ENCODE data around the gene EFCAB6. TPM values are rescaled to one million over a fixed set of nuclear protein-coding genes. Genes with fewer than 3 reads are reported as not detected.

EFCAB6 gene
- total RNA-seq, 4 donors from 2014 or later = 1.2 to 4.0 (median 3.0) TPM

GRCh38 chr22:43811777-43812148 lies 342 bp downstream of the EFCAB6 start:
- TF ChIP-seq POLR2AphosphoS5 (IDR thresholded peaks at IDR 0.05) = no peak
- no peak for TF ChIP-seq CTCF (IDR thresholded peaks at IDR 0.05)
- no peak for TF ChIP-seq POLR2A (IDR thresholded peaks at IDR 0.05; ENCODE audit: low read depth)
- TF ChIP-seq EP300 (IDR thresholded peaks at IDR 0.05) = no peak
- no peaks in the 10 kb centered on the region for H3K36me3 ChIP-seq
- H3K4me1 ChIP-seq = peaks cover 14 to 23% (median 19%) of the 10 kb centered on the region in 4 donors
- peak overlapping the region; percentile 72 to 88 (median 78) for H3K27ac ChIP-seq (replicated peaks in 1 of 4)
- H3K4me3 ChIP-seq = peak overlapping the region; percentile 78 to 95 (median 89)
- H3K9me3 ChIP-seq = no peaks in the 10 kb centered on the region
- intact Hi-C loops (cut with DNase I) = loop anchor here (10.0 kb wide), 1 partner anchor 143 kb away; the partner anchor contains the start of gene SAMM50
- DNase-seq (ENCODE audit: extremely low spot score) = peak; percentile 86
- H3K27me3 ChIP-seq = no peaks in the 10 kb centered on the region
- under 1% methylated on average over 16 of the region's 21 CpGs for WGBS

- Histone ChIP-seq H3K27me3 (no peaks in the 10 kb centered on the region), H3K4me1 (no peaks in the 10 kb centered on the region), H3K9me3 (peaks cover 0 to 13% (median 10%) of the 10 kb centered on the region in 4 donors), H3K36me3 (no peaks in the 10 kb centered on the region), H3K4me3 (no peak overlapping the region), H3K27ac (replicated peaks in 1 of 4) (no peak overlapping the region)
- WGBS = 93% methylated on average over 5 of the region's 5 CpGs
- DNase-seq (ENCODE audit: extremely low spot score) = peak; percentile 12
- TF ChIP-seq EP300 (IDR thresholded peaks at IDR 0.05) (no peak), POLR2AphosphoS5 (IDR thresholded peaks at IDR 0.05) (no peak), POLR2A (IDR thresholded peaks at IDR 0.05; ENCODE audit: low read depth) (no peak), CTCF (IDR thresholded peaks at IDR 0.05) (no peak)
- intact Hi-C loops (cut with DNase I) = no loop called here
These were observed 9.1 kb downstream of the EFCAB6 start for GRCh38 chr22:43802897-43803495.

GRCh38 chr22:43800970-43801369 lies 11.1 kb downstream of the EFCAB6 start:
- no peak for DNase-seq (ENCODE audit: extremely low spot score)
- intact Hi-C loops (cut with DNase I) = no loop called here
- Histone ChIP-seq H3K4me1 (peaks cover 0 to 6% (median 6%) of the 10 kb centered on the region in 4 donors), H3K4me3 (no peak overlapping the region), H3K27me3 (no peaks in the 10 kb centered on the region), H3K27ac (replicated peaks in 1 of 4) (no peak overlapping the region), H3K9me3 (peaks cover 0 to 13% (median 10%) of the 10 kb centered on the region in 4 donors), H3K36me3 (no peaks in the 10 kb centered on the region)
- TF ChIP-seq CTCF (IDR thresholded peaks at IDR 0.05) = no peak
- no peak for TF ChIP-seq EP300 (IDR thresholded peaks at IDR 0.05)
- no peak for TF ChIP-seq POLR2AphosphoS5 (IDR thresholded peaks at IDR 0.05)
- TF ChIP-seq POLR2A (IDR thresholded peaks at IDR 0.05; ENCODE audit: low read depth) = no peak
- WGBS = 74% methylated on average over 1 of the region's 1 CpG

GRCh38 chr22:43798492-43798891 lies 13.6 kb downstream of the EFCAB6 start:
- intact Hi-C loops (cut with DNase I) = no loop called here
- Histone ChIP-seq H3K27ac (replicated peaks in 1 of 4) (no peak overlapping the region), H3K4me1 (peaks cover 0 to 8% (median 6%) of the 10 kb centered on the region in 4 donors), H3K27me3 (no peaks in the 10 kb centered on the region), H3K36me3 (no peaks in the 10 kb centered on the region), H3K4me3 (no peak overlapping the region), H3K9me3 (peaks cover 0 to 13% (median 10%) of the 10 kb centered on the region in 4 donors)
- 90% methylated on average over 5 of the region's 5 CpGs for WGBS
- TF ChIP-seq EP300 (IDR thresholded peaks at IDR 0.05) (no peak), POLR2A (IDR thresholded peaks at IDR 0.05; ENCODE audit: low read depth) (no peak), CTCF (IDR thresholded peaks at IDR 0.05) (no peak), POLR2AphosphoS5 (IDR thresholded peaks at IDR 0.05) (no peak)
- DNase-seq (ENCODE audit: extremely low spot score) = peak; percentile 62
